ENCODE measurements around the gene FKBP5. TPM values are rescaled to one million over a fixed set of nuclear protein-coding genes. Genes with fewer than 3 reads are reported as not detected.

FKBP5 gene
- total and polyA plus RNA-seq, 2 donors (not counting 1 experiment from before 2014, with no cell fraction given), result 10.9 to 16.3 TPM

- H3K9ac ChIP-seq (ENCODE audit: insufficient read depth, low read length), result no peak overlapping the region
- no peaks in the 10 kb centered on the region for H3K27me3 ChIP-seq (ENCODE audit: control insufficient read depth, insufficient read depth, low read length)
- H3K79me2 ChIP-seq (ENCODE audit: control insufficient read depth, insufficient read depth, low read length), result no peaks in the 10 kb centered on the region
- DNase-seq (ENCODE audit: low read depth in 2 of 2), result no peak
- H3K27ac ChIP-seq (ENCODE audit: insufficient read depth, low read length), result no peak overlapping the region
- no peak overlapping the region for H3K4me3 ChIP-seq (replicated peaks in 1 of 4; ENCODE audit: control extremely low read depth in 1 of 4, insufficient read depth in 1 of 4, low read depth in 3 of 4, low read length in 4 of 4)
- H3K9me3 ChIP-seq (ENCODE audit: control insufficient read depth, insufficient read depth, low read depth, low read length), result no peaks in the 10 kb centered on the region
- H4K20me1 ChIP-seq (ENCODE audit: control insufficient read depth, extremely low read depth, insufficient read depth, low read length), result no peaks in the 10 kb centered on the region
- peaks cover 2% of the 10 kb centered on the region for H3K4me1 ChIP-seq (ENCODE audit: control insufficient read depth, extremely low read depth, insufficient read depth, low read length)
- H3K4me2 ChIP-seq (ENCODE audit: extremely low read depth, insufficient read depth, low read length), result no peak overlapping the region
- TF ChIP-seq EZH2 (IDR thresholded peaks at IDR 0.05; ENCODE audit: low read length, missing control alignments), result no peak
- TF ChIP-seq, protein P1, sequence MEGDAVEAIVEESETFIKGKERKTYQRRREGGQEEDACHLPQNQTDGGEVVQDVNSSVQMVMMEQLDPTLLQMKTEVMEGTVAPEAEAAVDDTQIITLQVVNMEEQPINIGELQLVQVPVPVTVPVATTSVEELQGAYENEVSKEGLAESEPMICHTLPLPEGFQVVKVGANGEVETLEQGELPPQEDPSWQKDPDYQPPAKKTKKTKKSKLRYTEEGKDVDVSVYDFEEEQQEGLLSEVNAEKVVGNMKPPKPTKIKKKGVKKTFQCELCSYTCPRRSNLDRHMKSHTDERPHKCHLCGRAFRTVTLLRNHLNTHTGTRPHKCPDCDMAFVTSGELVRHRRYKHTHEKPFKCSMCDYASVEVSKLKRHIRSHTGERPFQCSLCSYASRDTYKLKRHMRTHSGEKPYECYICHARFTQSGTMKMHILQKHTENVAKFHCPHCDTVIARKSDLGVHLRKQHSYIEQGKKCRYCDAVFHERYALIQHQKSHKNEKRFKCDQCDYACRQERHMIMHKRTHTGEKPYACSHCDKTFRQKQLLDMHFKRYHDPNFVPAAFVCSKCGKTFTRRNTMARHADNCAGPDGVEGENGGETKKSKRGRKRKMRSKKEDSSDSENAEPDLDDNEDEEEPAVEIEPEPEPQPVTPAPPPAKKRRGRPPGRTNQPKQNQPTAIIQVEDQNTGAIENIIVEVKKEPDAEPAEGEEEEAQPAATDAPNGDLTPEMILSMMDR (conservative IDR thresholded peaks at IDR 0.05 in 1 of 2, IDR thresholded peaks at IDR 0.05 in 1 of 2; ENCODE audit: low read depth in 1 of 2, low read length in 2 of 2), result no peak
- H3K36me3 ChIP-seq (ENCODE audit: control insufficient read depth, insufficient read depth, low read length), result no peaks in the 10 kb centered on the region
- no peak overlapping the region for H2AFZ ChIP-seq (ENCODE audit: low read length)
These were observed 11.3 kb downstream of the FKBP5 start for GRCh38 chr6:35677456-35677855.

DNA sequence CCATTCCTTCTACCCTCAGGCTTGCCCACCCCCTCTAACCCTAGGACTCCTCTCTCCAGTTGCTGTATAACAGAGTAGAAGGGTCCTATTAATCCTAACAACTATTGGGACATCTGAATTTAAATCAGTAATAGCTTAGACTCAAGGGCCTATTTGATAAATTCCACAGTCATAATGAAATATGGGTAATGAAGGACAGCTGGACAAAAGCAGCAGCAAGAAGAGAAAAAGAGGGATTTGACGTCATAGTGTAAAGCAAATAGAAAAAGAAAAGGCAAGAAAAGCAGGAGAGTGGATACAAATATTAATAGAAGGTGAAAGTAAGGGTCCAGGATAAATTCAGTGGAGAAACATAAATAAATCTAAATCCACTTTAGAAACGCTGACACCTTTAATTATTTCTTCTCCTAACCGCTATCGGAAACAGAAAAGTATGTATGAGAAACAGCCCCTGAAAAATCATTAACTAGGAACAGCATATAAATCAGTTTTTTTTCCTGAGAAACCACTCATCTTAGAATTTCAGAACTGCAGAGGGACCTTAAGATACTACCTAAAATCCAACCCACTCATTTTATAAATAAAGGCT, 12.8 kb downstream of the FKBP5 start:
- Histone ChIP-seq H3K36me3 (ENCODE audit: control insufficient read depth, insufficient read depth, low read length) (no peaks in the 10 kb centered on the region), H3K9me3 (ENCODE audit: control insufficient read depth, insufficient read depth, low read depth, low read length) (no peaks in the 10 kb centered on the region), H3K4me3 (replicated peaks in 1 of 4; ENCODE audit: control extremely low read depth in 1 of 4, insufficient read depth in 1 of 4, low read depth in 3 of 4, low read length in 4 of 4) (no peak overlapping the region), H3K27ac (ENCODE audit: insufficient read depth, low read length) (no peak overlapping the region), H4K20me1 (ENCODE audit: control insufficient read depth, extremely low read depth, insufficient read depth, low read length) (no peaks in the 10 kb centered on the region), H2AFZ (ENCODE audit: low read length) (no peak overlapping the region), H3K4me1 (ENCODE audit: control insufficient read depth, extremely low read depth, insufficient read depth, low read length) (peaks cover 2% of the 10 kb centered on the region), H3K4me2 (ENCODE audit: extremely low read depth, insufficient read depth, low read length) (no peak overlapping the region), H3K27me3 (ENCODE audit: control insufficient read depth, insufficient read depth, low read length) (no peaks in the 10 kb centered on the region), H3K9ac (ENCODE audit: insufficient read depth, low read length) (no peak overlapping the region), H3K79me2 (ENCODE audit: control insufficient read depth, insufficient read depth, low read length) (no peaks in the 10 kb centered on the region)
- TF ChIP-seq EZH2 (IDR thresholded peaks at IDR 0.05; ENCODE audit: low read length, missing control alignments), result no peak
- TF ChIP-seq, protein P1 (conservative IDR thresholded peaks at IDR 0.05 in 1 of 2, IDR thresholded peaks at IDR 0.05 in 1 of 2; ENCODE audit: low read depth in 1 of 2, low read length in 2 of 2), result no peak
- DNase-seq (ENCODE audit: low read depth in 2 of 2), result no peak

DNA sequence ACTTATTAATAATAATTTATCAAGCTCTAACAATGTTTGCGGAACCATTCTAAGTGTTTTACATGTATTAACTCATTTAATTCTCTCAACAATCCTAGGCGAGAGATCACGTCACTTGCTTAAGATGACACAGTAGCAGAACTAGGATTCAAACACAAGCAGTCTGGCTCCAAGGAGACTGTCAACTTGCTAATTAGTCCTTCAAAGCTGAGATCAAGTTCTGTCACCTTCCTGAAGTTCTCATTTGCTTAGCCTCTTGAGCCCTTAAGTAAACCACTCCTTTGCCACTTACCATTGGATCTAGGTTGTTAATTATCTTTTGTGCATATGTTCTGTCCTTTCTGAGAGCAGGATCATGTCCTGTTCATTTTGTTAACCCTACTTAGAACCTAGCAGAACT, 14.1 kb downstream of the FKBP5 start:
- Histone ChIP-seq H3K27me3 (ENCODE audit: control insufficient read depth, insufficient read depth, low read length) (no peaks in the 10 kb centered on the region), H3K4me1 (ENCODE audit: control insufficient read depth, extremely low read depth, insufficient read depth, low read length) (peaks cover 2% of the 10 kb centered on the region), H3K9ac (ENCODE audit: insufficient read depth, low read length) (no peak overlapping the region), H3K4me2 (ENCODE audit: extremely low read depth, insufficient read depth, low read length) (no peak overlapping the region), H3K36me3 (ENCODE audit: control insufficient read depth, insufficient read depth, low read length) (no peaks in the 10 kb centered on the region), H3K9me3 (ENCODE audit: control insufficient read depth, insufficient read depth, low read depth, low read length) (no peaks in the 10 kb centered on the region), H4K20me1 (ENCODE audit: control insufficient read depth, extremely low read depth, insufficient read depth, low read length) (no peaks in the 10 kb centered on the region), H2AFZ (ENCODE audit: low read length) (no peak overlapping the region), H3K79me2 (ENCODE audit: control insufficient read depth, insufficient read depth, low read length) (peaks cover 2% of the 10 kb centered on the region), H3K4me3 (replicated peaks in 1 of 4; ENCODE audit: control extremely low read depth in 1 of 4, insufficient read depth in 1 of 4, low read depth in 3 of 4, low read length in 4 of 4) (no peak overlapping the region), H3K27ac (ENCODE audit: insufficient read depth, low read length) (no peak overlapping the region)
- DNase-seq (ENCODE audit: low read depth in 2 of 2), result no peak
- no peak for TF ChIP-seq EZH2 (IDR thresholded peaks at IDR 0.05; ENCODE audit: low read length, missing control alignments)
- TF ChIP-seq, protein P1 (conservative IDR thresholded peaks at IDR 0.05 in 1 of 2, IDR thresholded peaks at IDR 0.05 in 1 of 2; ENCODE audit: low read depth in 1 of 2, low read length in 2 of 2), result no peak

Measured in fibroblast of lung (primary cell).